Adipocyte (in vitro differentiated cells): ENCODE measurements around the gene CSHL1.
A peak's percentile ranks its signal among the peaks of the same experiment; 100 is the strongest.
"Not testable (repeated sequence)": the region's sequence is repeated elsewhere in the genome, so short reads cannot be mapped to it uniquely, and the experiment has no call there.

Source experiments
- DNase-seq: peaks from one replicate; pipeline ENCODE4 v3.0.0-alpha.2; 2015; ENCODE audit warnings: low read depth
- H3K27me3 ChIP-seq: replicated peaks from 2 replicates; pipeline ENCODE4 v1.7.0; 2013; ENCODE audit warnings: mild to moderate bottlenecking, low read length, moderate library complexity; ENCODE audit not compliant: control insufficient read depth, insufficient read depth
- H3K36me3 ChIP-seq: 2 replicates; pipeline ENCODE4 v1.7.0; 2013; ENCODE audit warnings: low read length, mild to moderate bottlenecking, moderate library complexity; ENCODE audit not compliant: control insufficient read depth, insufficient read depth, severe bottlenecking
- H3K4me1 ChIP-seq: 2 replicates; pipeline ENCODE4 v1.7.0; 2013; ENCODE audit warnings: mild to moderate bottlenecking, low read length, moderate library complexity; ENCODE audit not compliant: control insufficient read depth, insufficient read depth
- H3K4me3 ChIP-seq: 2 replicates; pipeline ENCODE4 v1.7.0; 2013; ENCODE audit warnings: mild to moderate bottlenecking, low read length, moderate library complexity
- H3K9ac ChIP-seq: 2 replicates; pipeline ENCODE4 v1.7.0; 2013; ENCODE audit warnings: mild to moderate bottlenecking, low read length, moderate library complexity
- H3K9me3 ChIP-seq: 2 replicates; pipeline ENCODE4 v1.7.0; 2013; ENCODE audit warnings: mild to moderate bottlenecking, low read length, moderate library complexity; ENCODE audit not compliant: control insufficient read depth

Gene CSHL1

DNA sequence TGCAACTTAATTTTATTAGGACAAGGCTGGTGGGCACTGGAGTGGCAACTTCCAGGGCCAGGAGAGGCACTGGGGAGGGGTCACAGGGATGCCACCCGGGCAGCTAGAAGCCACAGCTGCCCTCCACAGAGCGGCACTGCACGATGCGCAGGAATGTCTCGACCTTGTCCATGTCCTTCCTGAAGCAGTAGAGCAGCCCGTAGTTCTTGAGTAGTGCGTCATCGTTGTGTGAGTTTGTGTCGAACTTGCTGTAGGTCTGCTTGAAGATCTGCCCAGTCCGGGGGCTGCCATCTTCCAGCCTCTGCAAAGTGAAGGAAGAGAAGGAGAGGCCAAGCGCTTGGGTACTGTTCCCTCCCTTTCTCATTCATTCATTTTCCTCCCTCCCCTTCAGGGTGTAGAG lies 6.1 kb upstream of the CSHL1 start:
- peaks cover 34% of the 10 kb centered on the region for H3K27me3 ChIP-seq
- H3K4me1 ChIP-seq, H3K9ac ChIP-seq, H3K36me3 ChIP-seq, H3K9me3 ChIP-seq, H3K4me3 ChIP-seq, DNase-seq: not testable (repeated sequence)

DNA sequence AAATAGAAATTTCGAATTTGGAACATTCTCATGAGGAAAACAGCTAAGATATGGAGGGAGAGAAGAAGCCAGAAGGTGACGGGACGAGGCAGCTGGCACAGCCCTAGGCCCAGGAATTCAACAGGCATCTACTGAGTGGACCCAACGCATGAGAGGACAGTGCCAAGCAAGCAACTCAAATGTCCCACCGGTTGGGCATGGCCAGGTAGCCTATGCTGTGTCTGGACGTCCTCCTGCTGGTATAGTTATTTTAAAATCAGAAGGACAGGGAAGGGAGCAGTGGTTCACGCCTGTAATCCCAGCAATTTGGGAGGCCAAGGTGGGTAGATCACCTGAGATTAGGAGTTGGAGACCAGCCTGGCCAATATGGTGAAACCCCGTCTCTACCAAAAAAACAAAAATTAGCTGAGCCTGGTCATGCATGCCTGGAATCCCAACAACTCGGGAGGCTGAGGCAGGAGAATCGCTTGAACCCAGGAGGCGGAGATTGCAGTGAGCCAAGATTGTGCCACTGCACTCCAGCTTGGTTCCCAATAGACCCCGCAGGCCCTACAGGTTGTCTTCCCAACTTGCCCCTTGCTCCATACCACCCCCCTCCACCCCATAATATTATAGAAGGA lies 5.6 kb upstream of the CSHL1 start:
- peaks cover 34% of the 10 kb centered on the region for H3K27me3 ChIP-seq
- no peaks in the 10 kb centered on the region for H3K36me3 ChIP-seq
- no peaks in the 10 kb centered on the region for H3K9me3 ChIP-seq
- no peak overlapping the region for H3K4me3 ChIP-seq
- no peak for DNase-seq
- no peak overlapping the region for H3K9ac ChIP-seq
- no peaks in the 10 kb centered on the region for H3K4me1 ChIP-seq

DNA sequence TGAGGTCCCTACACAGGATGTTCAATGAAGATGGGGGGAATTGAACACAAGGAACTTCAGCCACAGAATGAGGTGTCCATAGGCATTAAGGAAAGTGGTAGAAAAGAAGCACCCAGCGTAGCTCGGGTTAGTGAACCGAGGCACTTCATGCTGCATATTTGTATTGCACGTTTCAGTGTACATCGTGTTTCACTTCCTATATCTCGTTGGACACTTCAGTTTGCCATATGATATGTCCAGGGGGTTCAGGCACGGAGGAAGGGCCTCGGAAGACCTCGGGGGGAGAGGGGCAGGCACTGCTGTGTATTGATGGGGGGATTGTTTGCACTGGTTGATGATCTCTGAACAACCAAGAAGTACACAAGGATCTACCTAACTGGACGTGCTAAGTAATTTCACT lies 4.7 kb upstream of the CSHL1 start:
- H3K4me1 ChIP-seq, H3K4me3 ChIP-seq, DNase-seq, H3K9ac ChIP-seq, H3K9me3 ChIP-seq, H3K36me3 ChIP-seq: not testable (repeated sequence)
- H3K27me3 ChIP-seq: peaks cover 41% of the 10 kb centered on the region

DNA sequence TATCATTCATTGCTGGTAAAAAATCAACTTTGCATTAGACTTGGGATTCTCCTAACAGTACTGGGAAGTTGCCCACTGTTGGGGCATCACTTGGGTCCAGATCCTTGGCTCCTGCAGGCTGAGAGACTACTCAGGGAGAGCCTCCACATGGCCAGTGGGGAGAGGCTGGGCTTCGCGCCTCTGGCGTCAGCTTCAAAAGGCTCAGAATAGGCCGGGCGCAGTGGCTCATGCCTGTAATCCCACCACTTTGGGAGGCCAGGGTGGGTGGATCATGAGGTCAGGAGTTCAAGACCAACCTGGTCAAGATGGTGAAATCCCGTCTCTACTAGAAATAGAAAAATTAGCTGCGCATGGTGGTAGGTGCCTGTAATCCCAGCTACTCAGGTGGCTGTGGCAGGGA lies 3.4 kb upstream of the CSHL1 start:
- DNase-seq: no peak
- H3K9me3 ChIP-seq: no peaks in the 10 kb centered on the region
- H3K27me3 ChIP-seq: peaks cover 46% of the 10 kb centered on the region
- no peaks in the 10 kb centered on the region for H3K4me1 ChIP-seq
- no peak overlapping the region for H3K4me3 ChIP-seq
- H3K9ac ChIP-seq: no peak overlapping the region
- H3K36me3 ChIP-seq: no peaks in the 10 kb centered on the region

DNA sequence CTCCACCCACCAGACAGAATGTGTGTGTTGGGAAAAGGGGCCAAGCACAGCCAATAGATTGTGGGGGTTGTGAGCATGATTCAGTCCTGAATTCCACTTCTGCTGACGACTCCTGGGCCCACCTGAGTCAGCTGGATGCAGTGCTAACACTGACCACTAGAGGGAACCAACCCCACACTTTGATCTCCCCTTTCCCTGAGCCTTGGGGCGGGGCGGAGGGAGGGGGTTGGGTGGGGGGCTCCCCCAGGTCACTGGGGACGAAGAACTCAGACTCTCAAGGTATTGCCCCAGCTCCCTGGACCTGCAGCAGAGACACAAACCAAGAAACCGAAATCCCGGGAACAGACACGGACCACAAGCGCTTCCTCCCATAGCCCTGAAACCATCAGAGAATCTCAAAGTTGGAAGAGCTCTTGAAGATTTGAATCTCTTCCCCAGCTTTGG lies 621 bp upstream of the CSHL1 start:
- Histone ChIP-seq H3K9ac (no peak overlapping the region), H3K27me3 (peaks cover 27% of the 10 kb centered on the region), H3K9me3 (no peaks in the 10 kb centered on the region), H3K4me1 (no peaks in the 10 kb centered on the region), H3K4me3 (no peak overlapping the region), H3K36me3 (no peaks in the 10 kb centered on the region)
- DNase-seq: peak; percentile 64

DNA sequence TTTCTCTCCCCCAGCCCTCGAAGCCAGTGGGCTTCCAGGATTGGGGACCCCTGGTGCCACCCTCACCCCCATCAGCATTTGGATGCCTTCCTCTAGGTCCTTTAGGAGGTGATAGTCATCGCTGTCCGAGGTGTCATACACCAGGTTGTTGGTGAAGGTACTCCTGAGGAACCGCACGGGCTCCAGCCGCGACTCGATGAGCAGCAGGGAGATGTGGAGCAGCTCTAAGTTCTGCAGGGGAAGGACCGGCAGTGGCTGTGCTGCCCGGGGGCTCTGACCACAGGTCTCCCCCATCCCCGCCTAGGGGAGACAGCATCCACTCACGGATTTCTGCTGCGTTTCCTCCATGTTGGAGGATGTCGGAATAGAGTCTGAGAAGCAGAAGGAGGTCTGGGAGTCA lies 962 bp downstream of the CSHL1 start:
- Histone ChIP-seq H3K4me3 (no peak overlapping the region), H3K9me3 (no peaks in the 10 kb centered on the region), H3K4me1 (no peaks in the 10 kb centered on the region), H3K9ac (no peak overlapping the region), H3K36me3 (no peaks in the 10 kb centered on the region), H3K27me3 (peaks cover 19% of the 10 kb centered on the region)
- DNase-seq: no peak

DNA sequence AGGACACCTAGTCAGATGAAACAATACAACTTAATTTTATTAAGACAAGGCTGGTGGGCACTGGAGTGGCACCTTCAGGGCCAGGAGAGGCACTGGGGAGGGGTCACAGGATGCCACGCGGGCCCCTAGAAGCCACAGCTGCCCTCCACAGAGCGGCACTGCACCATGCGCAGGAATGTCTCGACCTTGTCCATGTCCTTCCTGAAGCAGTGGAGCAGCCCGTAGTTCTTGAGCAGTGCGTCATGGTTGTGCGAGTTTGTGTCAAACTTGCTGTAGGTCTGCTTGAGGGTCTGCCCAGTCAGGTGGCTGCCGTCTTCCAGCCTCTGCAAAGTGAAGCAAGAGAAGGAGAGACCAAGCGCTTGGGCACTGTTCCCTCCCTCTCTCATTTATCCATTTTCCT lies 1.5 kb downstream of the CSHL1 start:
- not testable (repeated sequence) for H3K4me3 ChIP-seq, H3K9ac ChIP-seq, H3K9me3 ChIP-seq, DNase-seq, H3K36me3 ChIP-seq, H3K4me1 ChIP-seq
- H3K27me3 ChIP-seq: peaks cover 19% of the 10 kb centered on the region

DNA sequence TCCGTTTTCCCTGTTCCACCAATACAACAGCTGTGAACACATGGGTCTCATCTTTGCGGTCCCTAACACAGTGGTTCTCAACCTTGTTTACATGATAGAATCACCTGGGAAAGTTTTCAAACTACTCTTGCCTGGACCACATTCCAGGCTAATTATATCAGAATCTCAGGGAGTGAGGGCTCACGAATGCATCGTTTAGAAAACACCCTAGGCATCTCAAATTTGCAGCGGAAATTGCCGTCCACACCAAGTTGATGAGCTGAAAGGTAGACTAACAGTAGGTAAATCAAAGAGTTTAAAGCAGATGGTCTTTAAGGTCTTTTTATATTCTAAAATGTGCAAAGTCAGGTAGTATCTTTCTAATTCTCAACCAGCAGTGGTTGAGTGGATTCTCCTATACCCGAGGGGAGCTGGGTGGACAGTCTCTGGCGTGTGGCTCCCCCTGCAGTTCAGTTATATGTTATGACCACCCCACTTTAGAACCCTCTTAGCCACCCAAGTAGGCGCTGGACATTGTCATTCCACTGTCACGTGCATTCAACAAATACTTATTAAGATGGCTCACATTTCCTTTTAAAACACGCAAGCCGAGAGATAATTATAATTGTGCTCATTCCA lies 3.8 kb downstream of the CSHL1 start:
- not testable (repeated sequence) for H3K4me1 ChIP-seq, H3K9me3 ChIP-seq, H3K9ac ChIP-seq, DNase-seq, H3K36me3 ChIP-seq, H3K4me3 ChIP-seq
- peaks cover 16% of the 10 kb centered on the region for H3K27me3 ChIP-seq

DNA sequence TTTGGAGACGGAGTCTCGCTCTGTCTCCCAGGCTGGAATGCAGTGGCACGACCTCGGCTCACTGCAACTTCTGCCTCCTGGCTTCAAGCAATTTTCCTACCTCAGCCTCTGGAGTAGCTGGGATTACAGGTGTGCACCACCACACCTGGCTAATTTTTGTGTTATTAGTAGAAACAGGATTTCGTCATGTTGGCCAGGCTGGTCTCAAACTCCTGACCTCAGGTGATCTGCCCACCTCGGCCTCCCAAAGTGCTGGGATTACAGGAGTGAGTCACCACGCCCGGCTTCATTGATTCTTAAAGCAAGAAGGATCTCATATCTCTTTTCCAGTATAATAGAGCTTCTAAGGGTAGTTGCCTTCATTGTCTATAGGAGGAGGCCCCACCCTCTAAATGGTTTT lies 6.3 kb downstream of the CSHL1 start:
- not testable (repeated sequence) for H3K9me3 ChIP-seq, DNase-seq, H3K4me1 ChIP-seq, H3K9ac ChIP-seq, H3K27me3 ChIP-seq, H3K4me3 ChIP-seq, H3K36me3 ChIP-seq

DNA sequence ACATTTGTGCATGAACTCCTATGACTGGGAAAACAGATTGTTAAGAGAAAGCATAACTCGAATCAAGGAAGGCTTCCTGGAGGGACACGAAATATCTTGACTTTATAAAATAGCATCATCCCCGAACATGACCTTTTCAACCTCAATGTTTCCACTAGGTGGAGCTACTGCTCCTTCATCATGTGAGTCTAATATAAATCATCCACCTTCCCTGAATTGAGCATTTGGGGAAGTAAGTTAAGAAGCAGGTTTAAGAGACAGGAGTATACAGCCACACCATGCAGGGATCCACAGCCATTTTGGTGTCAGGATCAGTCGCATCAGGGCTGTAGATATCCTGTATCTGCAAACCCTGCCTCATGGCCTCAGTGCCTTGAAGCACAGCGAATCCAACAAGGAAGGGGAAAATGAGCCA lies 7.3 kb downstream of the CSHL1 start:
- H3K9ac ChIP-seq: not testable (repeated sequence)
- peak; percentile 46 for DNase-seq

DNA sequence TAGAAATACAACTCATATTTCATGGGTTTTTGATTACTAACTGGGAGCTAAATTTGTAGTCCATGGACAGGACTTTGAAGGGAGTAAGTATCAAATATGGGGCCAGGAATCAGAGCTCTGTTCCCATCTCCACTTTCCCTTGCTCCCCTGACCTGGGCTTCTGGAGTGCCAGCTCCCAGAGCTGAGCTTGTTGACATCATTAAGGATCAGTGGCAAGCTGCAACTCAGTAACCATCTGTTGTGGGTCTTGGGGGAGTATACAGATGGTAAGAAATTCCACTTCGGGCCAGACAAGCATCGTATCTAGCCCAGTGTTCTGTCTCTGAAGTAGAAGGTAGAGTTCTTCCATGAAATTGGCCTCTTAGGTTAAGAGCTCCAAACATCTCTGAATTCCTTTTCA lies 9.1 kb downstream of the CSHL1 start:
- DNase-seq, H3K4me1 ChIP-seq, H3K9me3 ChIP-seq, H3K4me3 ChIP-seq, H3K9ac ChIP-seq, H3K27me3 ChIP-seq, H3K36me3 ChIP-seq: not testable (repeated sequence)

More for the DNA sequence above, 7.3 kb downstream of the CSHL1 start:
- H3K27me3 ChIP-seq, H3K9me3 ChIP-seq, H3K36me3 ChIP-seq, H3K4me1 ChIP-seq, H3K4me3 ChIP-seq: not testable (repeated sequence)
